Smooth muscle cell (in vitro differentiated cells): ENCODE data around the gene RING1. TPM values are rescaled to one million over a fixed set of nuclear protein-coding genes. Genes with fewer than 3 reads are reported as not detected.

Experiments
- DNase-seq: peaks from one replicate; lab custom pipeline; 2025; ENCODE audit not compliant: unreplicated experiment; lab: John Stamatoyannopoulos, UW
- H2AFZ ChIP-seq: fragments of 200-600 bp; sonication (generic); 2 replicates; pipeline ENCODE4 v1.6.0; 2016; ENCODE audit warnings: antibody characterized with exemption, low read depth, mild to moderate bottlenecking
- H3F3A ChIP-seq: fragments of 200-600 bp; sonication (generic); 2 replicates; pipeline ENCODE4 v1.6.0; 2017; ENCODE audit warnings: antibody characterized with exemption, low read depth
- H3K27ac ChIP-seq: fragments of 200-600 bp; sonication (generic); 2 replicates; pipeline ENCODE4 v1.5.1; 2016; ENCODE audit warnings: low read depth, mild to moderate bottlenecking
- H3K27me3 ChIP-seq: fragments of 200-600 bp; sonication (generic); 2 replicates; pipeline ENCODE4 v1.6.1; 2016; ENCODE audit warnings: low read depth, mild to moderate bottlenecking
- H3K36me3 ChIP-seq: fragments of 200-600 bp; sonication (generic); 2 replicates; pipeline ENCODE4 v1.5.1; 2016; ENCODE audit warnings: low read depth
- H3K4me1 ChIP-seq: fragments of 200-600 bp; sonication (generic); 2 replicates; pipeline ENCODE4 v1.5.1; 2016; ENCODE audit warnings: low read depth
- H3K4me2 ChIP-seq: fragments of 200-600 bp; sonication (generic); 2 replicates; pipeline ENCODE4 v1.6.0; 2016; ENCODE audit warnings: mild to moderate bottlenecking
- H3K4me3 ChIP-seq: fragments of 200-600 bp; sonication (generic); 2 replicates; pipeline ENCODE4 v1.5.1; 2016; ENCODE audit warnings: mild to moderate bottlenecking
- H3K79me2 ChIP-seq: fragments of 200-600 bp; sonication (generic); 2 replicates; pipeline ENCODE4 v1.6.0; 2016; ENCODE audit warnings: low read depth, mild to moderate bottlenecking
- H3K9ac ChIP-seq: fragments of 200-600 bp; sonication (generic); 2 replicates; pipeline ENCODE4 v1.6.0; 2016; ENCODE audit warnings: low read depth
- H3K9me3 ChIP-seq: fragments of 200-600 bp; sonication (generic); replicated peaks from 2 replicates; pipeline ENCODE4 v1.5.1; 2016; ENCODE audit warnings: low read depth
- H4K20me1 ChIP-seq: fragments of 200-600 bp; sonication (generic); 2 replicates; pipeline ENCODE4 v1.6.0; 2016; ENCODE audit warnings: low read depth
- CTCF ChIP-seq: fragments of 200-600 bp; sonication (generic); IDR thresholded peaks from 2 replicates; pipeline ENCODE4 v1.5.1; 2017; ENCODE audit warnings: borderline replicate concordance, mild to moderate bottlenecking, antibody characterized with exemption; ENCODE audit not compliant: insufficient read depth, poor library complexity, severe bottlenecking
- whole genome bisulfite sequencing: methylation state at CpG from one replicate; pipeline ENCODE4 v1.1.7; 2016; ENCODE audit warnings: low lambda C conversion rate; 5-methylcytosine and 5-hydroxymethylcytosine counted together
- polyA plus RNA-seq: library from polyadenylated mRNA; unstranded; fragments of >200 nt; fragmentation: Nextera tagmentation; extraction: Ambion mirVana; gene quantifications from 2 replicates; pipeline ENCODE4 v1.2.1, GENCODE V29; 2016
- total RNA-seq: library from RNA; depleted of rRNA; stranded (reverse); fragments of >200 nt; gene quantifications from 2 replicates; pipeline ENCODE4 v1.2.3, GENCODE V29; 2014

Gene RING1
- total and polyA plus RNA-seq, 2 experiments from 2014 or later = 31.6 to 32.2 TPM

GRCh38 chr6:33174784-33175183 lies 33.5 kb upstream of the RING1 start:
- TF ChIP-seq CTCF = no peak
- H3F3A ChIP-seq = no peaks in the 10 kb centered on the region
- no peaks in the 10 kb centered on the region for H3K9me3 ChIP-seq
- H3K4me2 ChIP-seq = no peak overlapping the region
- no peaks in the 10 kb centered on the region for H3K79me2 ChIP-seq
- 85% methylated on average over 4 of the region's 4 CpGs for WGBS
- no peak overlapping the region for H3K4me3 ChIP-seq
- H3K9ac ChIP-seq = no peak overlapping the region
- H3K4me1 ChIP-seq = no peaks in the 10 kb centered on the region
- no peak for DNase-seq
- H3K27me3 ChIP-seq = no peaks in the 10 kb centered on the region
- H4K20me1 ChIP-seq = no peaks in the 10 kb centered on the region
- H2AFZ ChIP-seq = no peak overlapping the region
- no peak overlapping the region for H3K27ac ChIP-seq
- no peaks in the 10 kb centered on the region for H3K36me3 ChIP-seq

GRCh38 chr6:33175436-33176069 lies 32.7 kb upstream of the RING1 start:
- H3K9ac ChIP-seq = no peak overlapping the region
- H3K4me3 ChIP-seq = no peak overlapping the region
- no peaks in the 10 kb centered on the region for H4K20me1 ChIP-seq
- no peak overlapping the region for H3K27ac ChIP-seq
- no peaks in the 10 kb centered on the region for H3K79me2 ChIP-seq
- no peaks in the 10 kb centered on the region for H3K9me3 ChIP-seq
- DNase-seq = no peak
- H3K27me3 ChIP-seq = no peaks in the 10 kb centered on the region
- no peaks in the 10 kb centered on the region for H3F3A ChIP-seq
- no peak overlapping the region for H3K4me2 ChIP-seq
- H2AFZ ChIP-seq = no peak overlapping the region
- H3K4me1 ChIP-seq = no peaks in the 10 kb centered on the region
- H3K36me3 ChIP-seq = no peaks in the 10 kb centered on the region
- WGBS = 86% methylated on average over 10 of the region's 10 CpGs
- TF ChIP-seq CTCF = no peak

- DNase-seq = no peak
- TF ChIP-seq CTCF = no peak
- Histone ChIP-seq H3K4me1 (no peaks in the 10 kb centered on the region), H3K79me2 (no peaks in the 10 kb centered on the region), H2AFZ (no peak overlapping the region), H3K27me3 (no peaks in the 10 kb centered on the region), H4K20me1 (no peaks in the 10 kb centered on the region), H3K27ac (no peak overlapping the region), H3K9ac (no peak overlapping the region), H3K4me3 (no peak overlapping the region), H3K9me3 (no peaks in the 10 kb centered on the region), H3K36me3 (no peaks in the 10 kb centered on the region), H3F3A (no peaks in the 10 kb centered on the region), H3K4me2 (no peak overlapping the region)
- 92% methylated on average over 7 of the region's 7 CpGs for WGBS
Observed at GRCh38 chr6:33176906-33177305, 31.4 kb upstream of the RING1 start.
